Left lung (tissue), 10 donors: Measurements from ENCODE around the gene KRT33B. TPM values are rescaled to one million over a fixed set of nuclear protein-coding genes. Genes with fewer than 3 reads are reported as not detected.

Source experiments
- ATAC-seq: fragments of 200-7000 bp; cut with Tn5 transposase; one replicate; pipeline ENCODE4 v1.9.1; 2020; ENCODE audit warnings: moderate library complexity
- DNase-seq, 4 donors: peaks; one replicate each; pipeline ENCODE4 v3.0.0-alpha.2; 2013 to 2020
- H3K27ac ChIP-seq, 2 donors: fragments of 200-600 bp; sonication (generic) in 1 of 2; one replicate each; pipeline versions ENCODE4 v1.5.0 to v1.8.0; 2020 to 2021
- H3K27me3 ChIP-seq, 2 donors: fragments of 200-600 bp; sonication (generic) in 1 of 2; one replicate each; pipeline versions ENCODE4 v1.5.0 to v1.8.0; 2020 to 2021
- H3K36me3 ChIP-seq, 2 donors: fragments of 200-600 bp; sonication (generic) in 1 of 2; one replicate each; pipeline versions ENCODE4 v1.5.0 to v1.8.0; 2020 to 2021
- H3K4me1 ChIP-seq, 2 donors: fragments of 200-600 bp; one replicate each; pipeline ENCODE4 v1.8.0; 2021
- H3K4me3 ChIP-seq, 2 donors: fragments of 200-600 bp; sonication (generic) in 1 of 2; one replicate each; pipeline versions ENCODE4 v1.5.0 to v1.8.0; 2020 to 2021; ENCODE audit warnings: mild to moderate bottlenecking in 1 of 2
- H3K9me3 ChIP-seq, 2 donors: fragments of 200-600 bp; sonication (generic) in 1 of 2; one replicate each; pipeline versions ENCODE4 v1.5.0 to v1.8.0; 2020 to 2021
- intact Hi-C, 2 donors: fragments of 100-400 bp; cut with DNase I; formaldehyde crosslinking; loops; one replicate each; pipeline versions ENCODE4 v1.11.2 to v1.14.2; 2022
- polyA plus RNA-seq, 6 donors: library from polyadenylated mRNA; unstranded; fragments of 120-200 nt; gene quantifications; one replicate each; pipeline ENCODE4 v1.2.1, GENCODE V29; 2013; ENCODE audit not compliant: insufficient read length in 6 of 6
- total RNA-seq, 2 donors: library from RNA; stranded (reverse); fragmentation: NEBNext Ultra II Directional; extraction: Animal tissue kit (Norgen Biotek cat#: 25700); gene quantifications; one replicate each; pipeline ENCODE4 v1.2.1, GENCODE V29; 2021
- TF ChIP-seq, protein P1 (sequence below), 2 donors: fragments of 200-600 bp; sonication (generic) in 1 of 2; IDR thresholded peaks; one replicate each; pipeline versions ENCODE4 v1.5.0 to v1.8.0; 2021; ENCODE audit warnings: antibody characterized with exemption in 2 of 2
- donor health status: DM: no; HTN: yes; CAD: no.
- donor health status: DM: no; HTN: no; CAD: no.

Gene KRT33B
- total and polyA plus RNA-seq, 8 donors: not detected

DNA sequence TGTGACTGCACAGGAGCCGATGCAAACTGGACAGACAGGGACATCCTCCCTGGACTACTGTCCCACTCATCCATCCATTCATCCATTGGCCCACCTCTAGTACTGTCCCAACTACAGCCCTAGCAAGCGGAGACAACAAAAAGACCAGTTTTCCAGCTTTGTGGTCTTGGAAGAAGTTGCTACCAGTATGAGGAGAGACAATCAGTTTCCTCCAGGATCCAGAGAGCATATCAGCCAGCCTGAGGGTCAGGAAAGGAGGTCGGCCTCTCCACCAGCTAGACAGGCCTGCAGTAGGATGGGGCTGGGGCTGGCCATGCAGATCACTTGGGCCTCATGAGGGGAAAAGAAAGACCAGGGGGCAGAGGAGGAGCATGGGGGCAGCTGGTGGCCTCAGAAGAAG is 35.8 kb downstream of the KRT33B start:
- intact Hi-C loops: no loop called here
- no peak for ATAC-seq

DNA sequence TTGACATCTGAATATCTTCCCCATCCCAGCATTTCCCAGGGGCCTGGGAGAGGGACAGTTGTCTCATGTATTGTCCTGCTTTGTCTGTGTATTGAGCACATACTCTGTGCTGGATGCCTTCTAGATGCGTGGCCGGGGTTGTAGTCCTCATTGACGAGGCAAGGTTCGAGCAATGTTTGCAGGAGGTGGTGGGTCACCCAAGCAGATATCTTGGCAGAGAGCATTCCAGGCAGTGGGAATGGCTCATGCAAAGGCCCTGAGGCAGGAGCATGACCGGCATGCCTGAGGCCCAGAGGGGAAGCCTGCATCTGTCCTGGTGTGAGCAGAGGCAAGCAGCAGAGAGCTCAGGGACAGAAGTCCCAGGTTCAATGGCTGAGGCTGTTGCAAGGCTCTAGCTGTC is 36.5 kb downstream of the KRT33B start:
- DNase-seq (no peak), ATAC-seq (no peak)
- intact Hi-C loops: no loop called here
- TF ChIP-seq, protein P1, sequence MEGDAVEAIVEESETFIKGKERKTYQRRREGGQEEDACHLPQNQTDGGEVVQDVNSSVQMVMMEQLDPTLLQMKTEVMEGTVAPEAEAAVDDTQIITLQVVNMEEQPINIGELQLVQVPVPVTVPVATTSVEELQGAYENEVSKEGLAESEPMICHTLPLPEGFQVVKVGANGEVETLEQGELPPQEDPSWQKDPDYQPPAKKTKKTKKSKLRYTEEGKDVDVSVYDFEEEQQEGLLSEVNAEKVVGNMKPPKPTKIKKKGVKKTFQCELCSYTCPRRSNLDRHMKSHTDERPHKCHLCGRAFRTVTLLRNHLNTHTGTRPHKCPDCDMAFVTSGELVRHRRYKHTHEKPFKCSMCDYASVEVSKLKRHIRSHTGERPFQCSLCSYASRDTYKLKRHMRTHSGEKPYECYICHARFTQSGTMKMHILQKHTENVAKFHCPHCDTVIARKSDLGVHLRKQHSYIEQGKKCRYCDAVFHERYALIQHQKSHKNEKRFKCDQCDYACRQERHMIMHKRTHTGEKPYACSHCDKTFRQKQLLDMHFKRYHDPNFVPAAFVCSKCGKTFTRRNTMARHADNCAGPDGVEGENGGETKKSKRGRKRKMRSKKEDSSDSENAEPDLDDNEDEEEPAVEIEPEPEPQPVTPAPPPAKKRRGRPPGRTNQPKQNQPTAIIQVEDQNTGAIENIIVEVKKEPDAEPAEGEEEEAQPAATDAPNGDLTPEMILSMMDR (IDR thresholded peaks at IDR 0.05): no peak
- no peak overlapping the region for H3K4me3 ChIP-seq
- no peak overlapping the region for H3K27ac ChIP-seq
- H3K9me3 ChIP-seq: no peaks in the 10 kb centered on the region
- no peaks in the 10 kb centered on the region for H3K4me1 ChIP-seq
- H3K27me3 ChIP-seq: no peaks in the 10 kb centered on the region
- H3K36me3 ChIP-seq: no peaks in the 10 kb centered on the region

More for the DNA sequence above, 35.8 kb downstream of the KRT33B start:
- H3K4me3 ChIP-seq: no peak overlapping the region
- H3K4me1 ChIP-seq: no peaks in the 10 kb centered on the region
- no peak overlapping the region for H3K27ac ChIP-seq
- H3K9me3 ChIP-seq: no peaks in the 10 kb centered on the region
- no peak for DNase-seq
- no peaks in the 10 kb centered on the region for H3K36me3 ChIP-seq
- TF ChIP-seq, protein P1 (IDR thresholded peaks at IDR 0.05): no peak
- H3K27me3 ChIP-seq: no peaks in the 10 kb centered on the region

DNA sequence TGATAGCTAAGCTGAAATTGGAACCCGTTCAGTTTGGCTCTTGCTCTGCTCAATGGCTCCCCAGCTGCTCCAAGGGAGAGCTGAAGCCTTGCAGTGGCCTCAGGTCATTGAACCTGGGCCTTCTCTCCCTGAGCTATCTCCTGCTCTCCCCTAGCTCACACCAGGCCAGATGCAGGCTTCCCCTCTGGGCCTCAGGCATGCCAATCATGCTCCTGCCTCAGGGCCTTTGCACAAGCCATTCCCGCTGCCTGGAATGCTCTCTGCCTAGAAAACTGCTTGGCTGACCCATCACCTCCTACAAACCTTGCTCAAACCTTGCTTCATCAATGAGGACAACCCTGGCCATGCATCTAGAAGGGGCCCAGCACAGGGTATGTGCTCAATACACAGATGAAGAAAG is 37.4 kb downstream of the KRT33B start:
- ATAC-seq: no peak
- Histone ChIP-seq H3K27ac (no peak overlapping the region), H3K27me3 (no peaks in the 10 kb centered on the region), H3K4me1 (no peaks in the 10 kb centered on the region), H3K9me3 (no peaks in the 10 kb centered on the region), H3K36me3 (no peaks in the 10 kb centered on the region), H3K4me3 (no peak overlapping the region)
- intact Hi-C loops: no loop called here
- no peak for DNase-seq
- TF ChIP-seq, protein P1 (IDR thresholded peaks at IDR 0.05): no peak

DNA sequence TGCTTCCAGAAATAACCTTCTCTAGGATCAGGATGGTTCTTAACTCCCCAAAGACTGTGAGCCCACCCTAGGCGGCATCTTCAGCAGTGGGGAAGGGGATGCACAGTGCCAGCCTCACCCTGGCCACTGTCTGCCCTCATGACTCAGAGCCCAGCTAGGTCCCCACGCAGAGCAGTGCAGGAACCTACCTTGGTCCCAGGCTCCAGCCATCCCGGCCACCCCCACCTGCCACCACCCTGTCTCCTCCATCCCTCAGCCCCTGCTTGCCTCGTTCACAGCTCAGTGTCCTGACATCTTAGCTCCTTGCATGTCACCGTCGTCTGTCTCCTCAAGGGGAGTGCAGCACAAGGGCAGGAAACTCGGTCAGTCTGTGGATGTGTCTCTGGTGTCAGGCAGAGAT is 38.0 kb downstream of the KRT33B start:
- TF ChIP-seq, protein P1 (IDR thresholded peaks at IDR 0.05): no peak
- no peak for ATAC-seq
- DNase-seq: no peak

DNA sequence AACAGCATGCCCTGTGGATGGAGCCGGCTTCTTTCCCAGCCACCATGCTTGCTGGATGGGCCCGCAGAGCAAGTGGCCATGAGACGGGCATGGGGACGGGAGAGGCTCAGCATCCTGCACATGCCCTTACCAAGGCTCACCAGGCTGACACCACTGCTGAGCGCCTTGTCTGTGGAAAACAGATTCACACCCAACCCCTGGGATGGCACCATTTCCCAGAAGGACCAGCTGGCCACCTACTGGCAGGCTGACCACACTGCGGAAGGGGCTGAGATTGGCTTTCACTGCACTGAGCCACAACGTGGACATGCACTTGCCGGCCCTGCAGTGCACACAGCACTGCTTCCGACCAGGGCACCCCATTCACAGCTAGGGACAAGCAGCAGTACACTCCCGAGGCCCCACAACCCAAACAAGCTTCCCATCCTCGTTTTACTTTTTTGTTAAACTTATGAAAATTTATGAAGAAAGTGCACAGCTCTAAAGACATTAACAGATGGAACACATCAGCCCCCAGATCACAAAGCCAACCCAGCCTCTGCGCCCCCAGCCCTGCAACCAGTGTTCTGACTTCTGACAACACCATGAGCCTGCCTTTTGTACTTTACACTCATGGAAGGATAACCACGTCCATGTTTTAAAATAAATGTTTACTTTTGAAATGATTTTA is 40.2 kb downstream of the KRT33B start:
- Histone ChIP-seq H3K36me3 (no peaks in the 10 kb centered on the region), H3K27me3 (no peaks in the 10 kb centered on the region), H3K4me1 (no peaks in the 10 kb centered on the region), H3K27ac (no peak overlapping the region), H3K4me3 (no peak overlapping the region), H3K9me3 (no peaks in the 10 kb centered on the region)
- intact Hi-C loops: no loop called here
- TF ChIP-seq, protein P1 (IDR thresholded peaks at IDR 0.05): peak; percentile 31 to 67
- peak in 3 of 4 donors; percentile 24 to 74 (median 27) for DNase-seq
- ATAC-seq: peak; percentile 86

More for the DNA sequence above, 38.0 kb downstream of the KRT33B start:
- Histone ChIP-seq H3K9me3 (no peaks in the 10 kb centered on the region), H3K27ac (no peak overlapping the region), H3K36me3 (no peaks in the 10 kb centered on the region), H3K4me1 (no peaks in the 10 kb centered on the region), H3K4me3 (no peak overlapping the region), H3K27me3 (no peaks in the 10 kb centered on the region)
- intact Hi-C loops: no loop called here
